EH (cell line): ENCODE measurements around the gene GGTA1.
"Not testable (repeated sequence)": the region's sequence is repeated elsewhere in the genome, so short reads cannot be mapped to it uniquely, and the experiment has no call there.

ENCODE experiments used
- DNase-seq: peaks from one replicate; pipeline ENCODE4 v3.0.0-alpha.2; 2015; ENCODE audit warnings: low read depth

The GGTA1 gene

DNA sequence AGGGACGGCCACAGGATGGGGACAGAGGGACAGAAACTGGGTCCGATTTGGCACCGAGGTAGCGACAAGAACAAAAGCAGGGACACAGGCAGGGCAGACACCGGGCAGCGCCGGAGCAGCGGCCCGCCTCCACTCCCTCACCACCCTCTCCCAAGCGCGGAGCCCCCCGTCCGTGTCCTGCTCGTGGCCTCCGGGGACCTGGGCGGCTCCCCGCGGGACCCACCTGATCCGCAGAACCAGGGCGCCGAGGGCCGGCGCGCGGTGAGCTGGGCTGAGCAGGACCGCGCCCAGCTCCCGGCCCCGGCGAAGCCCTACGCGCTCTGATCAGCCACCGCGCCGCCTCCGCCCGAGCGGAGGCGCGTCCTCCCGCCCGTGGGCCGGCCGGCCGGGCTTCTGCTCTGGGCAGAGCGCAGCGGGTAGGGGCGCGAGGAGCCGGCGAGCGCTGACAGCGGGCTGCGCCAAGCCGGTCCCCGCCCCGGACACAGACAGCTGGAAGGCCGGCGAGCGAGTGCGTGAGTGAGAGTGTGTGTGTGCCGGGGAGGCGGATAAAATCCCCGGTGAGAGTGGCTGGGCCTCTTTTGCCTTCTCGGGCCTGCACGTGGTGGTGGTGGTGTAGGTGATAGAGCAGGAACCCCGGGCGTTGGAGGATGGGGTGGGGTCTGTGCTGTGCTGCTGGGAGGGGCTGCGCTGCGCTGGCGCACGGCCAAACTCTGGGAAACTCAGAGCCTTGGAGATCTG is at the start of gene GGTA1:
Gene GGTA1, minus strand, starts transcription at position 418 of the 738 bp plus-strand sequence. CDS start 31,922 bp downstream, outside the sequence.
- peak; percentile 68 for DNase-seq

DNA sequence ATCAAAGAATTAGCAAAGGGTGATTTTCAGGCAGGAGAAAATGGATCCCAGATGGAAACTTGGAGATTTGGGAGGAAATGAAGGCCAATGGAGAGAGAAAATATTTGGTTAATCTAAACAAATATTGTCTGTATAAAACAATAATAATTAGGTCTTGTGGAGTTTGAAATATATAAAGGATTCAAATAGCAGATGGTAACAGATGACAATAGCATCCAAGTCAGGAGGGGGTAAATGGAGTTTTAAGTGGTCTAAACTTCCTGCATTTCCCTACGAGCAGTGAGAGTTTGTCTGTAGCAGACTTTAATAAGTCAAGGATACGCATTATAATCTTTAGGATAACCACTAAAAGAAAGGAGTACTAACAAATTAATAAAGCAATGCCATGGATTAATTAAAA is 49.0 kb upstream of the GGTA1 start:
- no peak for DNase-seq

DNA sequence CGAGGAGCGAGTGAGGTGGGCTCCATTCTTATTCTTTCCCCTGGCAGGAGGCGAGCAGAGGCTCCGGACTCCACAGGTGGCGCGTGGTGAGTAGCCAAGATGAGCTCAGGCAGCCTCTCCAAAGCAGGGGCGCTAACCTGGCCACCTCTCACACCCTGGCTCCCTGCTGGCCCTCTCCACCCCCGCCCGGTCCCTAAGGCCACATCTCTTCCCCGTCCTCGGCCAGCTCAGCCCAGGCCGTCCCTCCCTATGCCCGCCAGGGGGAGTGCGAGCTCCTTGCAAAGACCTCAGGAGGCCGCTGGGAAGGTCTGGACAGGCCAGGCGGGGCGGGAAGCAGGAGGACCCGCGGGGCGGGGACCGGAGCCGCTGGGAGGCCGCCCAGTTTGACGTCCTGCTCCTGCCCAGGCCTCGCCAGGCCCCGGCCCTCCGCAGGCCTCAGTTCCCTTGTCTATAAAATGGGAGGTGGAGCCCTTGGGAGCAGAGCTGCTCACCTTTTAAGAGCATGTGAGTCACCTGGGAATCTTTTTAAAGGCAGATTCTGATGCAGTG is 46.3 kb upstream of the GGTA1 start:
- DNase-seq = peak; percentile 95

DNA sequence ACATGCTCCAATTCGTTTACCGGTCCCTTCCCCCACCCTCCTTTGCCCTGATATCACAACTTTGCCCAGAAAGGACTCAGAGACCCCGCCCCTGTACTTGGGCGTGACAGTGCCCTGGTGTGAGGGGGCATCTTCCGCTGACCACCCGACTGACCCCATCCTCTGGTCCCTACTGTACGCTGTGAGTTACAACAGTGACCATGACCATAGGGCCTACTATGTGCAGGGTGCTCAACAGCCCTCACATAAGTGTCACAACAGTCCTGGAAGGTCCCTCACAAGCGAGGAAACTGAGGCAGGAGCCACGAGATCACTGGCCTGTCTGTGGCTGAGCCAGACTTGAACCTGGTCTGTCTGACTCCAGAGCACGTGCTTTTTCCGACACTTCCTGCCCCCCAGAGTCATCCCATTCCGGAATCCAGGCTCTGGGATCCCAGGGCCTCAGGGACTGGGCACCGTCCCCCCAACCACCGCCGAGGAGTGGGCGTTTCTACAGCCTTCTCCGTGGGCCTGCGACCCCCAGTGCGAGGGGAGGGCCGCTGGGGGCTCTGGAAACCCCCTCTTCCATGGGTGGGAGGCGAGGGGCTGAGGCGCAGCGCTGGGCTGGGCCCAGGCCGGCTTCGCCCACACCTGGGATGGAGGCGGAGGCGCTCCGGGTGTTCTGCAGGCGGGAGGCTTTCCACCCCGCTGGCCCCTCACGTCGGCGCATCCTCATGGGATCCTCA is 45.7 kb upstream of the GGTA1 start:
- DNase-seq = no peak

DNA sequence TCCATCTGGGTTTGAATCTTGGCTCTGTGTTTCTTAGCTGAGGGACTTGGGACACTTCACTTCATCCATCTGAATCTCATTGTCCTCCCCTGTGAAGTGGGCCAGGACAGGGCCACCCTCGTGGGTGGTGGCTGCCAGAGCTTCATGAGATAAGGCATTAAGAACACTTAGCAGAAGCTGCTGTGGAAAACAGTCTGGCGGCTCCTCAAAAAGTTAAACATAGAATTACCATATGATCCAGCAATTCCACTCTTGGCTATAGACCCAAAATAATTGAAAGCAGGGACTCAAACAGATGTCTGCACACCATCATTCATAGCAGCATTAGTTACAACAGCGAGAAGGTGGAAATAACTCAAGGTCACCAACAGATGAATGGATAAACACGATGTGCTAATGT is 42.4 kb upstream of the GGTA1 start:
- DNase-seq = no peak

DNA sequence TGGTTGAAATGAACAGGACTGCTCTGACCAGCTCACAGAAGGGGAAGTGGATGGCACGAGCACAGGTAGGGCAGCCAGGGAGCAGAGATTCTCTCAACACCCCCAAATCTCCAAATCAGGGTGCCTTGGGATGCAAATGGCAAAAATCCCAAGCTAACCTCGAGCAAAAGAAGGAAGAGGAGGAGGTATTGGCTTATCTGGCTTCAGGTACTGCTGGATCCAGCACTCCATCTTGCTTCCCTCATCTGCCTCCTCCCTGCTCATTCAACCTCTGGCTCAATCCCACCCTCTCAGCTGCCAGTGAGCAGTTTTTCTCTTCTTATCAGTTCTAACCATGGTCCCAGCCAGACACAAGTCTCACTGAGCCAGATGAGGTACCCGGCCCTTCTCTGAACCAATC is 41.6 kb upstream of the GGTA1 start:
- DNase-seq = no peak

DNA sequence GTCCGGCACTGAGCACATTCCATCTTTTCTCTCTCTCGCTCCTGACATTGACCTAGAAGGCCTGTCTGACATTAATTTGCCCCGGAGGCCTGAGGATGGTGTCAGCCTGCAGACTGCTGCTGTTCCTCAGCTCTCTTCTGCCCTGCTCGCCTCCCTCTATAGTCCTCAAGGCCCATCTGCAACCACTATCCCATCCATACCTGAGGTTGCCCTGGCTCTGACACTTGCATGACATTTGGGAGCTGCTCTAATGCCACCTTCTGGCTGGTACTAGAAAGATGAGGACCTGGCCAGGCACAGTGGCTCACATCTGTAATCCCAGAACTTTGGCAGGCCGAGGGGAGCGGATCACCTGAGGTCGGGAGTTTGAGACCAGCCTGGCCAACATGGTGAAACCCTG is 38.6 kb upstream of the GGTA1 start:
- DNase-seq = no peak

DNA sequence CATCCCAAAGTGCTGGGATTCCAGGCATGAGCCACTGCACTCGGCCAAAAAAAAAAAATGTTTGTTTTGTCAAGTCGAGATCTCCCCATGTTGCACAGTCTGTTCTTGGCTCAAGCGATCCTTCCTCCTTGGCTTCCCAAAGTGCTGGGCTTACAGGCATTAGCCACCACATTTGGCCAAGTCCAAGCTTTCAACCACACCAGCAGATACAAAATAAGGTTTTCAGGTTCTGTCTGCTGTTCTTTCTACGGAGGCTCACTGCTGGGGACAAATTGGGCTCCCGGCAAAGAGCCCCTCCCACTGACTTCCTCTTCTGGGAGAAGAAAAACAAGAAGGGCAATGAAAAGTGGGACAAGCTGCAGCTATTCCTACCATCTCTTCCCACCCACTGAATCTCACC is 37.6 kb upstream of the GGTA1 start:
- no peak for DNase-seq

DNA sequence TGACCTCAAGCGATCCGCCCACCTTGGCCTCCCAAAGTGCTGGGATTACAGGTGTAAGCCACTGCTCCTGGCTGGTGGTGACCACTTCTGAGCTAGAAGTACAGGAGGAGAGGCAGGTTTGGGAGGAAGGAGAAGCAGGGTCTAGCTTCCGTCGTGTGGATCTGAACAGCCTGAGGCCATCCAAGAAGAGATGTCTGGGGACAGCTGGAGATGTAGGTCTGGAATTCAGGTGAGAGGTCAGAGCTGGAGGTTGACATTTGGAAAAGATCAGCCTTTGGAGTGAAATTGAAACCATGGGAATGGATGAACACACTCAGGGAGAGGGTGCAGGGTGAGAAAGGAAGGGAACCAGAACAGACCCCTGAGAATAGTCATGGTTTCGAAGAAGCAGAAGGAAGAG is 33.2 kb upstream of the GGTA1 start:
- DNase-seq = no peak

DNA sequence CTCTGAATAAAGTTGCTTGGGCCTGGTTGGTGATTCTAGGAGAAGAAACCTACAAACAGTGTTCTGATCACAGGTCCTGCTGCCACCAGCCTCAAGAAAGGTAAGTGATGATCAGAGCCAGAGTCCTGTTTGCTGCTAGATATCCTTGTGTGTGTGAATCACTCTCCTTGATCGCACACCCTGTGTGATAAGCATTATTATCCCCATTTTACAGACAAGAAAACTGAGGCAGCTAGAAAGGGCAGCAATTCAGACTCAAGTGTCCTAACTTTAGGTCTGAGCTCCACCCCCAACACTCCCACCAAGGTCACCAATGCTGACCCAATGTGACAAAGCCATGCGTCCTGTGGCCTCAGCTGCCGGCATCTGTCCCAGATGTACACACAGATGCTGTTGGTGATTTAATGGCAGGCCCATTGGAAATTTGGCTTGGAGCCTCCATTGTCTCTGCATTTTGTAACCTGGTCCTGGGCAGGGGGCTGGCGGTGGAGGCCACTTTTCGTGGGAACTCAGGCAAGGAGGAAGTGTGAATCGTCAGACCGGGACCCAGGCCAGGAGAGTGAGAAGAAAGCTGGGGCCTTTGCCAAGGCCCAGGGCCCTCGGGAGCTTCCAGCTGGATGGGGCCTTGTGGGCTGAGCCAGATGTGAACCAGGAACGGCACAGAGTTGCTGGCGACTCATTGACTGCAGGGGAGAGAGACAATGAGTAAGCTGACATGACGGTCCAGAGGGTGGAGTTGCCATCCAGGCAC is 29.8 kb upstream of the GGTA1 start:
- DNase-seq = peak; percentile 99

DNA sequence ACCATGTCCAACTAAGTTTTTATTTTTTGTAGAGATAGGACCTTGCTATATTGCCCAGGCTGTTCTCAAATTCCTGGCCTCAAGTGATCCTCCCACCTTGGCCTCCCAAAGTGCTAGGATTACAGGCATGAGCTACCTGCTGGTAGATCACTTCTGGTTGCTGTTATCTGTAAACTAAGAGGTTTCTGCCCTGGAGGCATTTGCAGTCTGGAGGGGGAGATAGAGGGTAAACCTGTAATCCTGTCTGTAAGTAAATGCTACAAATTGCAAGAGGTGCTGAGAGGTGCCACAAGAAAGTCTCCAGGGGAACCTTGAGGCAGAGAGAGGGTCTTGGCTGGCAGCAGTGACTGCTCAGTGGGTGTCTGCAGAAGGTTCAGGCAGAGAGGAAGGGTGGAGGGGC is 29.0 kb upstream of the GGTA1 start:
- no peak for DNase-seq

DNA sequence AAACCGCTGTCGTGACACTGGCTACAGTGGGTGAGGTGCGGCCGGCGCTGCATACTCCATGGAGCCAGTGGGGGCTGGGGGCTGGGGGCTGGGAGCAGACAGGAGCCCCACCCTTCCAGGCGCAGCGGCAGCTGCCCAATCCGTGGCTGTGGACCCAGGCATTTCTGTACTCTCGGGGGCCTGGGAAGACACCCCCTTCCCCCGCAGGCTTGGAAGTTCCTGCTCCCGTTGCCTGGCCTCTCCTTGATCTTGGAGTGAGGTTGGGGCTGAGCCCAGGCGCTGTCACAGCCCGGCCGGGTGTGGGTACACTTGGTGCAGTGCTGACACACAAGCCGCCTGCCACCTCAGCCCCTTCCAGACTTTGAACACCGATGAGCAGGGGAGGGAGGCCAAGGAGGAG is 27.7 kb upstream of the GGTA1 start:
- no peak for DNase-seq

DNA sequence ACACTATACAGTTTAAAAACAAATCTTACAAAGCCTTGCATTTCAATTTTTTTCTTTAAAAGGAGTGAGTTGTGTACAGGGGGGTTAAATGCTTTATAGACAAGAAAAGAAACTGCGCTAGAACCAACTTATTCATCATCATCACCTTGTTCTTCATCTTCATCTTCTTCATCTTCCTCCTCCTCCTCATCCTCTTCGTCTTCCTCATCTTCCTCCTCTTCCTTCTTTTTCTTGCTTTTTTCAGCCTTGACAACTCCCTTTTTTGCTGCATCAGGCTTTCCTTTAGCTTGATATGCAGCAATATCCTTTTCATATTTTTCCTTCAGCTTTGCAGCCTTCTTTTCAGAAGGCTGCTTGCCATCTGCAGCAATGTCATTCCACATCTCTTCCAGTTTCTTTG is 20.0 kb upstream of the GGTA1 start:
- DNase-seq = not testable (repeated sequence)

DNA sequence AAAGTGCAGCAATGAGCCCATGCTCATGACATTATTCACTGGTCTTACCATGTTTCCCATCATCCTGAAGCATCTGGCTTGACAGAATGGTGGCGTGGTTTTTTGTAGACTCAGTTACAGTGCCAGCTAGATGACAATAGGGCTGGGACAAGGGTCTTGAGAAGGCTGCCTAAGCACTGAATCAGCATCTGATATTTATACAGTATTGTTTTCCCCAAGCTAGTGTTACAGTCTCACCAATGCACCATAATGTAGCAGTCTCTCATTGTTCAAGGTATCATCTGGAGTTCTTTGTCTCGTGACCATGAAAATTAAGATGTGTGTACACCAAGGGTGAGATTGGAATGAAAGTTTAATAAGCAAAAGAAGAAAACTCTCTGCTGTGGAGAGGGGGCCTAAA is 19.0 kb upstream of the GGTA1 start:
- DNase-seq = no peak

DNA sequence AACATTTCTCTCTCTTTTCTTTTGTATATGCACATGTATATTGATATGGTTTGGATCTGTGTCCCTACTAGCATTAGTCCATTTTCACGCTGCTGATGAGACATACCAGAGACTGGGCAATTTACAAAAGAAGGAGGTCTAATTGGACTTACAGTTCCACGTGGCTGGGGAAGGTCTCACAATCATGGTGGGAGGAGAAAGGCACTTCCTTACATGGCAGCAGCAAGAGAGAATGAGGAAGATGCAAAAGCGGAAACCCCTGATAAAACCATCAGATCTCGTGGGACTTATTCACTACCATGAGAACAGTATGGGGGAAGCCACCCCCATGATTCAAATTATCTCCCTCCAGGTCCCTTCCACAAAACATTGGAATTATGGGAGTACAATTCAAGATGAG is 13.5 kb upstream of the GGTA1 start:
- not testable (repeated sequence) for DNase-seq

DNA sequence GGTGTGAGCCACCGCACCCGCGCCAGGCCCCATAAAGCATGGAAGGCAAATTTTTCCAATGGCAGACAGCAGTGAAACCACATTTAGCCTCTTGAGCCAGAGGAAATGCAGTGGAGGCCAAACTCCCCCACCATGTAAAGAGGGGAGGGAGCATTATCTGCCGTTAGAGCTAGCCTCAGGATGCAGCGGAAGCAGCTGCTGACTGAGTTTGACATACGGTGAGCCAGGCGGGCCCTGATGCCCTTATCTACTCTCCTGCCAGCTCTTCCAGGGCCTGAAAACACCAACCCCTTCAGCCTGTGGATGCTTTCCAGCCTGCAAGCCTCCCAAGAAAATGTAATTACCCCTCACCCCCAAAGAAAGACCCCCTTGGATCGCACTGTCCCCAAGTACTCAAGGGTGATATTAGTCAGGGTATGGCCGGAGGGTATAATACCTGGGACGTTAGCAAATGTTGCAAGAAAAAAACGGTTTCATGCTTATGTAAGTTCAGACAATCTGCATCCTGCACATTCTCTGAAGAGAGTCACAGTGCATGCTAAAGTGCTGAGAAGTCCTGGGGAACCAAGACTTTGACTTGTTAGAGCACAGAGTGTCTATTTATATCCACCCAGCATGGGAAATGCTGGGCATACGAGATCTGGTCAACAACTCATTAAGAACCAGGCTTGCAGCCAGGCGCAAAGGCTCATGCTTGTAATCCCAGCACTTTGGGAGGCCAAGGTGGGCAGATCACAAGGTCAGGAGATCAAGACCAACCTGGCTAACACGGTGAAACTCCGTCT is 11.3 kb upstream of the GGTA1 start:
- peak; percentile 68 for DNase-seq

DNA sequence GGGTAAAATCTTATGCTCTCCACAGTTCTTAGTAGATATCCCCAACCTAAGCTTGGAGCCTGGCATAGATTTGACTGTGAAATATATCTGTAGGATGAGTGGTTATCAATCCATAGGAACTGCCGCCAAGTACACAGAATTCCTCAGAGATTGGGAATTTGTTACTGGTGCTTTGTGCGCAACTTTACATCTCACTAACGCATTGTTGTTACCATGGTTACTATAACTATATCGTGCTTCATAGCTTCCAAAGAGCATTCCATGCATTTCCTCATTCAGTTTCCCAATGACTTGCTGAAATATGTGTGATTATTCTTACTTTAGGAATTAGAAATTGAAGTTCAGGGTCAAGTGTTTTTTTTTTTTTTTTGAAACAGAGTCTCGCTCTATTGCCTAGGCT is 9.5 kb upstream of the GGTA1 start:
- peak; percentile 31 for DNase-seq

DNA sequence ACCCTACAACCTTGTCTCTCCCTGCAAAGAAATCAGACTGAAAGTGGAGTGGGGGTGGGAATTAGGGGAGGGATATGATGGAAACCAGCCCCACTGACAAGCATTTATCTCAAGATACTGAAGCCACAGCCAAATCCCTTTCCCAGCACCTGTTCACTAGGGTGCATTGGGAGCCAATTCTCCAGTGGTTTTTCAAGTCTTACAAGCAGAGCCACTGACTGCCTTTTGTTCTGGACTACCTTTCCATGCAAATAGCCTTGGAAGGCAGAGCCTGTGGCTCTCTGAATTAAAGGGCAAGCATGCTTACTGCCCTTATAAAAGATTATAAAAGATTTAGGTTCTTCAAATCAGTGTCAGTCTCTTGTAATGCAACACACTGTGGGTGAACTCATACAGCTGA is 8.8 kb upstream of the GGTA1 start:
- DNase-seq = no peak

DNA sequence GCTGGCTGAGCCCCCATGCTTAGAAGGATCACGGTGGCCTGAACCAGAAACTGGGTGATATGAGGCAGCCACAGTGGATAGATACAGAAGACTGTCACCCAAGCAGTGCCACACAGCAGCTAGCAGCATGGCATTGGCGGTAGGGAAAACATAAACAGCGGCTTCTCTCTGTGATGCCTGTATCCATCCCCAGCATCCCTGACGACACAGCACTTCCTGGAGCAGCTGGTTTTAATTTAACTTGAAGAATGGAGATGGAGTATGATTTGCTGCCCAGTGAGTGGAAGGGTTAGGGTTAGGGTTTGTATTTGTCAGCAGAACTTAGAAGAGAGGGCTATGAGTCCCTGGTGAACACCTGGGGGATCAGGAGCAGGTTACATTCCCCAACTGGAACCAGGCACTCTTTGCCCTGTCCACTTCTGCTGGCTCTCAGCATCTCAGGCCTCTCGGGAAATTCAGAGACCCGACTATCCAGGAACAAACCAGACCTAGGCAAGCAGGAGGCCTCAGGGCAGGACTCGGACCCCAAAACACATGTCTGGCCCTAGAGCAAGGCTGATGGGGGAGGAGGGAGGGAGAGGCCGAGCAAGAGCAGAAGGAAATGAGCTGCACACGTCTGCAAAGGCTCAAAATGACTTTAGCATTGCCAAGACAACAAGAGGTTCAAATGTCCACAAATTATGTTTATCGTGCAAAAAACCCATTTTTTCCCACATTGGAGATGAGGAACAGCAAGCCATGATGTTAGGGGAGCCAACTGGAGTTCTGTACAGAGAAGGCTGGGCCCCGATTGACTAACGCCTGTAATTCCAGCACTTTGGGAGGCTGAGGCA is 6.5 kb upstream of the GGTA1 start:
- DNase-seq = peak; percentile 45

DNA sequence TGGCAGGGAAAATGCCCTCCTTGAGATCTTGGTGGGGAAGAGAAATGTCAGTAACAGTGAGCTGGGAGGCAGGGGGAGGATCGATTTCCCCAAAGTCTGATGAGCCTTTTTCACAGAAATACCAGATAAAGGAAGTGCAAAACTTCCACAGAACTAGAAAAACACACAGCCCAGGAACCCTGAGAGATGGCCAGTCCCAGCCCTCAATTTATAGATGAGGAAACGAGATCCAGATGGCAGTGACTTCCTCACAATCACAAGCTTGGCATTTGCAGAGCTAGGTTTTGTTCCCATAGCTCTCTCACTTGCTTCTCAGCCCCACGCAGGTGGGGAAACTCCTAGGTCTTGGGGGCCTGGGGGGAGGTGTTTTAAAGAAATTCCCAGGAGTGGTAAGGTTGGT is 3.8 kb upstream of the GGTA1 start:
- peak; percentile 58 for DNase-seq

DNA sequence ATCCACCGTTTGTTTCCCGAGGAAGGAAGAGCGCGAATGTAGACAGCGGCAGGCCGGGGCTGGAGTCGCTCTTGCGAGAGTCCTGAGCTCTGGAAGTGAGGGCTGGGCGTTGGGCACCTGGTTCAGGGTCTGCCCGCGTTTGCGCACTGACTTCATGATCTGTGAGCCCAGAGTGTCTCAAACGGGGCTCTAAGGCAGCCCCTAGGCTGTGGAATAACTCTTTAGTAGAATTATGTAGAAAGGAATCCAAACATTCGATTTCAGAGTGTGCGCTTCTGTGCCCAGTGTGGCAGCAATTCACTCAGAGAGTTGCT is 478 bp upstream of the GGTA1 start:
- DNase-seq = no peak

DNA sequence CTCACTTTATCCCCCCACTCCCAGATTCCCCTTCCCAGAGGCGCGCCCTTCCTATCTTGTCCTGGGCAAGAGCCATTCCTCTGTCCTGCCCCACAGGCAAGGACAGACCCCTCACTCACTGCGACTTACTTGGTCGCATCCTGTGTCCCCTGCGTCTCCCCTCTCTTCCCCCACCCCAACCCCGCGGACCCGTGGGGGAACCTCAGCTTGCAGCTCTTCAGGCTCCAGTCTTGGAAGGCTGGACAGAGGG is 542 bp downstream of the GGTA1 start:
- DNase-seq = no peak
